Daoy (cell line): ENCODE results near the gene RAD51B. TPM values are rescaled to one million over a fixed set of nuclear protein-coding genes. Genes with fewer than 3 reads are reported as not detected.
"Not testable (repeated sequence)": the region's sequence is repeated elsewhere in the genome, so short reads cannot be mapped to it uniquely, and the experiment has no call there.

Experiments used
- DNase-seq: peaks from one replicate; pipeline ENCODE4 v3.0.0-alpha.2; 2015; ENCODE audit warnings: low read depth
- total RNA-seq: library from RNA; depleted of rRNA; stranded (reverse); fragments of >200 nt; shearing (Covaris generic); gene quantifications from 2 replicates; pipeline ENCODE4 v1.2.3, GENCODE V29; 2014

The RAD51B gene
- total RNA-seq, 1 experiment from 2014 or later, result 15.8 TPM

DNA sequence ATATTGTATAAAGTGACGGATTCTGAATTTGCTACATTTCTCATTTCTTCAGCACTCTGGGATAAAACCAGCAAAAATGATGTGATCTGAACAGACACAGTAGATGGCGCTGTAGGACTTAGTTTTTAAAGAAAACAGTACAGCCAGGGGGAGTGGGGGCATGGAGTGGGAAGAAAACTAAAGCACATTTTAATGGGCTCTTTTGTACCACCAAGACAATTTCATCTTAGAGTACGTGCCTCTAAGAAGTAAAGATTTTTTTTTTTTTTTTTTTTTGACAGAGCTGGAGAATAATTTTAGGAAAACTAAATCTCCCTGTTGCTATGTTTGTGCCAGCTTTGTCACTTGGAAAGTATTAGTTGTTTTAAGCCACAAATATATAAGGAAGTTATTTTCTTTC is 124.4 kb downstream of the RAD51B start:
- peak; percentile 89 for DNase-seq

DNA sequence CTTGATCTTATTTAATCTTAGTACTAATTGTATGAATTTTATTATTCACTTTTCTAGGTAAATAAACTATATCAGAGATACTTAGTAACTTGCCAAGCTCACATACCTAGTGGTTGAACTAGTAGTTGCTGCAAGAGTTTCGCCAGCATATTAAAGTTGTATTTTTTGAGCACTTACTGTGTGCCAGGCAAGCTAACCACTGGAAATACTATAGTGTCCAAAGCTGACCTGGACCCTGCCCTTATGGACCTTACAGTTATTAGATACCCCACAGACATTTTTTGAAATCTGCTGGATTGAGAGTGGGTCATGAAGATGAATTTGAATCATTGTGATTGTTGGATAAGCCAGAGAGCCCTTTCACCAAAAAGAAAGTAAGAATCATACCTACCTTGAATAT is 125.0 kb downstream of the RAD51B start:
- no peak for DNase-seq

DNA sequence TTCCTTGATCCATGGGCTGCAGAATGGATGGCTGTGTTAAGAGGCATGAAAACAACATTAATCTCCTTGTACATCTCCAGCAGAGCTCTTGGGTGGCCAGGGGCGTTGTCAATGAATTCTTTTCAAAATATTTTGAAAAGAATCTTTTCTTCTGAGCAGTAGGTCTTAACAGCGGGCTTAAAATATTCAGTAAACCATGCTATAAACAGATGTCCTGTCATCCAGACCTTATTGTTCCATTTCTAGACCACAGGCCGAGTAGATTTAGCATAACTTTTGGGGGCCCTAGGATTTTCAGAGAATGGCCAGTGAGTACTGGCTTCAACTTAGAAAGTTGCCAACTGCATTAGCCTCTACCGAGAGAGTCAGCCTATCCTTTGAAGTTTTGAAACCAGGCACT is 130.2 kb downstream of the RAD51B start:
- DNase-seq, result no peak

DNA sequence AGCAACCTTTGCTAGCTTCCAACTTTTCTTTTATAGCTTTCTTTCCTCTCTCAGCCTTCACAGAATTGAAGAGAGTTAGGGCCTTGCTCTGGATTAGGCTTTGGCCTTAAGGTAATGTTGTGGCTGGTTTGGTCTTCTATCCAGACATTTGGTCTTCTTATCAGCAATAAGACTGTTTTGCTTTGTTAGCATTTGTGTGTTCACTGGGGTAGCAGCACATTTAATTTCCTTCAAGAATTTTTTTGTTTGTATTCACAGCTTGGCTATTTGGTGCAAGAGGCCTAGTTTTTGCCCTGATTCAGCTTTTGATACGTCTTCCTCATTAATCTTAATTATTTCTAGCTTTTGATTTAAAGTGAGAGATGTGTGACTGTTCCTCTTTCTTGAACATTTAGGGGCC is 130.8 kb downstream of the RAD51B start:
- no peak for DNase-seq

DNA sequence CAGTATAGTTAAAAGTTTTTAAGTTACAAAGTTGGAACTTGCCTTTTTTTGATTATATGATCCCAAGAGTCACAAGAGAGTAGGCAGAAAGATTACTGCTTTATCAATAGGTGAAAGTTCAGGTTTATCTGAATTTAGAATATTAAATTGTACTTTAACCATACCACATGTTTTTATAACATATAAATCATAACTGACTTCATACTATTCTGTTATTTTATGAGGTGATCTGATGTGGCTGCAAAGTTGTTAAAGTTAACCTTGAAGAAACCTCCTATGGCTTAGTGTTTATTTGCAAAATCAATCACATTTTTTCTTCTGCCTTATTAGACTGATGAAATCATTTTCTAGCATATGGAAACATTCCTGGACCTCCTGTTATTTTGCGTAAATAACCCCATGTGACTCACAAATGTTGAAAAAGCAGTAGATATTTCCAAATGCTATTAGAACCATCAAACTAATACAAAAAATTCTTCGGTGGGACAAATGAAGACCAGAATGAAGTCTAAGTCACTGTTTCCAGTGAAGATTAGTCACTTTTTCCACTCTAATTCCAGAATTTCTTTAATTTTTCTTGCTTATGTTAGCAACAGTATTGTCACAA is 132.1 kb downstream of the RAD51B start:
- no peak for DNase-seq

DNA sequence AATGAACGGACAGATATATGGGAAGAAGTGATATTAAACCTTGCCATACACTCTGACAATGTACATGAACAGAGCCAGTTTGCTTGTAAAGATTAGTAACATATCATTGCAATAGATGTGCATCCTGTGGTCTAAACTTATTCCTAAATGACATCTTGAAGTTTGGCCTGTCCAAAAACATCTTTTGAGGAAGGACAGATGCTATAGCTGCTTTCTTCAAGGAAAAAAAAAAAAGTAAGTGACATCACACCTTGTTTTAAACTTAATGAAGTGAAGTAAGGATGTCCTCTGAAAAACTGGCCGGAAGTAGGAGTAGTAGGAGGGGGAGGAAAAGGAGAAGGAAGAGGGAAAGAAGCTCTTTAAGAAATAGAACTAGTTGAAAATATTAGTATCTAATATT is 132.8 kb downstream of the RAD51B start:
- no peak for DNase-seq

DNA sequence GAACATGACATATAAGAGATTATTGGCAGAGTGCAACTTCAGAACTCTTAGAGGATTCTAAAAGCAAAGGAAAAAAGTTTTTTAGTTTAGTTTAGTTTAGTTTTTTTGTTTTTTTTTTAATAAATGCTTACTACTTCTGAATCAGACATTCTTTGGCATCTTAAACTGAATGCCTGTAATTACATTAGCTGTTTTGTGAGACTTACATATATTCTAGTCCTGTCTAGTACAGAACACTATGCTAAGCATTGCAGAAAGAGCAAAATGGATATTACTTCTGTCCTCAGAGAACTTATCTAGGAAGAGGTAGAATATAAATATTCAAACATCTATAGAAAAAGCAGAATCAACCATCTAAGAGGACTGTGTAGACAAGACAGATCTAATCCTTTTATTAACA is 133.2 kb downstream of the RAD51B start:
- no peak for DNase-seq

DNA sequence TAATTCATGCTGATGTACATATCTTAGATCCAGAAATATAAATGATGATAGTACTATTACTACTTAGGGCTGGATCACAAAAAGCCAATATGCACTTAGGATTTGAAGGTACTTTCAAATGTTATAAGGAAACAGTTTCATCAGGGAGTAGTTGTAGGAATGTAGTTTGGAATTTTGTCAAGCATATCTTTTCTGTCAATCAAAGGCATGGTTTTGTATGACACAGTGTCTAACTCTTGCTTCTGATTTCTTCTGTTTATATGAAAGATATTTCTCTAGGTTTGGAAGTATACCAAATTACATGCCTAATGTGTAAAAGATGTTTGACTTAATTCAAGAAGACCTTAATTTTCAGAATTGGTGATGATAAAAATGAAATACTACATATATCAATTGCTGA is 135.7 kb downstream of the RAD51B start:
- no peak for DNase-seq

DNA sequence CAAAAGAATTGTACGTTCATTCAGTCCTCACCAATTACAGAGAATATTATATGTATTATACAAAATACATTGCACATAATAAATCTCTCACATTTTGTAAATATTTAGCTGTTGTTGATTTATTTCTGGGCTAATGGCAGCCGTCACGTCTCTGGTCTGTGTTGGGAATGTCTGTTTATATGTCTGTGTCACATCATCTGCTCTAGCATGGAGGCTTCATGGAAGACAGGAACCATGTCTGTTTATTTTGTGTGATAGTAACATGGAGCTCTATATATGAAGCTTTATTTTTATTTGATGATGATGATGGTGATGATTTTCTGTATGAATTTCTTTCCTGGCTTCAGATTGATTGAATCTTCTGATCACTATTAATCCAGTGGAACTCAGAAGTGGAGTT is 138.4 kb downstream of the RAD51B start:
- no peak for DNase-seq

DNA sequence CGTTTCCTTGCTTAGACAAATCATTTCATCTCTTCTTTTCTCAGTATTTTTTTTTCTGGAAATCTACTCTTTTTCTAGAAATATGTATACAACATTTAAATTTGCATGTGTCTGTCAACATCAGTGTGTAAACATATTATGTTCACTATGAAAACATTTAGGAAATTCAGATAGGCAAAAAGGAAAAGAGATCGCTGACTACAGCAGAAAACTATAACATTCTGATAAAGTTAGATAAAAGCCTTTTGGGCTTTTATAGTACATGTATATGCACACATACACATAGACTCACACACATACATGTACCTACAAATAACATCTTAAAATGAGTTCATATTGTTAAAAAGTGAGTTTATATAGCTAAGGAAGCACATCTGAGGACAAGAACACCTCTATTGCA is 142.1 kb downstream of the RAD51B start:
- DNase-seq, result no peak

DNA sequence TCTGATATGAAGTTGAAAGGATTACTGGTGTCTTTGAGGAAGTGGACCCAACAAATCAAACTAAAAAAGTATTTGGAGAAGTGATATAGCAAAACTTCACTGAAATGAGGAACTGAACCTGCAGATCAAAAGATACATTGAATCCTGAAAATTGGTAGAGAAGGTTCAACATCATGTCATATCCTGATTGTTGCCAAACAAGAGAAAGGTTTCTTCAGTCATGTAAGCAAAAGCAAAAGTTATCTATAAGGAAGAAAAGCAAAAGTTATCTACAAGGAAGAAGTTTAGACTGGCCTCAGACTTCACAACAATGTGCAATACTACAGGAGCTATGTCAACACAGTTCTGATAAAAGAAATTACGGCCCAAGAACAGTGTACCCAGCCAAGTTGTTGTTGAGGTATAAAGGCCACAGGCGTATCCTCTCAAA is 142.7 kb downstream of the RAD51B start:
- no peak for DNase-seq

DNA sequence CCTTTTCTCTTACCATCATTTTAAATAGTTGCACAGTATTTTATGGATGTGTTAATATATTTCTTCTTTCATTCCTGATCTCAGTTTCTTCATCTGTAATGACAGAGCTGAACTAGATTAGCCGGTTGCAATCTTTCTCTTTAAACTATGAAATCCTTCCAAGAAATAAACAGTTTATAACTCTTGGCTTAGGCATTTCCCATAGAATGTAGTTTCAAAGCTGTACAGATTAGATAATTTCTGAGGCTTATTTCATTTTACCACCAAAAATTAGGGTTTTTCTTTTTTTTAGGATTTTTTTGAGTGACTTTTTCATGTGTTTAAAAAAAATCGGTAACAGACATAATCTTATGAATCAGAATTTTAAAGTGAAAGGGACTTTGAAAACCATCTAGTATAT is 144.0 kb downstream of the RAD51B start:
- DNase-seq, result no peak

DNA sequence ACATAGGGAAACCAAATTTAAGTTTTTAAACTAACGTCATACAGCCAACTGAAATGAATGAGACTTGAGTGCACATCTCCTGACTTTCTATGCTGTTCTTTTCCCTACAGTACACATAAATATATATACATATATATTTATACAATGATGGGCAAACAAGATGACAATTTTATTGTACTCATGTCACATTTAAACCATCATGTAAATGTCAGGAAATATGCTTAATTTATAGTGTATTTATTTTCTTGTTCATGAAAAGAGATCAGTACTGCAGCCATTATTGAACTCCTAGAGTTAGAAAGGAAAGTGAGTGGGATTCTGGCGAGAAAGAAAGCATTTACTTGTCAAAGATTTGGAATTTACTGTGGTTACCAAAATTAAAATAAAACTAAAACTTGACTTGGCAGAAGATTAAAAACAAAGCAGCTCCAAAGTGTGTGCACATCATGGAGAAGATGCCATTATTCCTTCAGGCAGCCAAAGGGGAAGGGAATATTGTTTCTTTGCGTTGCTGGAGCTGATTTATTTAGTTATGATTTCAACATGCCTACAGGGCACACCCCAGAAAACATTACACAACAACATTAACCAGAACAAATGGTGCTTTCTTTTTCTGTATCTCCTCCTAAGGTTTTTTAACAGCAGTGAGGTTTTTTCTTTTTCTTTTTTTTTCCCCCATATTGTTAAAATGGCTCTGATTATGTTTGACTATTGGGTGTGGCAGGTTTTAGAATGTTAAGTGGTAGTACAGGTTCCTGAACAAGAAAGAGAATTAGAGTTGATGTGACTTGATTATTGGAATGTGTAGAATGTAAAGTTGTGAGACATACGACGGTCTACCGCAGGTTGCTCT is 144.6 kb downstream of the RAD51B start:
- no peak for DNase-seq

DNA sequence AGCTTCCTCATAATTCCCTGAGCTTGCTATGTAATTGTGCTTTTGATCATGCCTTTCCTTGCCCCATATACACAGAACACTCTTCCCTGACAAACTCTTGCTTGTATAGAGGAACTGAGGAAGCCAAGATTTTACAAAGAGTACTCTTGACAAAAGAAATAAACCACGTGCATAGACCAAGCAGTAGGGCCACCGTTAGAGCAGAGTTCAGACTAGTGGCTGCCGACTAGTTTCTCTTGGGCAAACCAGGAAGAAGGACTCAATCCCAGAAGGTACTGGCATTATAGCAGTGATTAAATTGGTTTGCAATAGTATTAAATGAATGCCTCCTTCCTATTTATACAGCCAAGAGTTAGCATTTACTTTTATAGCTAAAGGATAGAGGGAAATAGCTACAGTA is 146.1 kb downstream of the RAD51B start:
- no peak for DNase-seq

DNA sequence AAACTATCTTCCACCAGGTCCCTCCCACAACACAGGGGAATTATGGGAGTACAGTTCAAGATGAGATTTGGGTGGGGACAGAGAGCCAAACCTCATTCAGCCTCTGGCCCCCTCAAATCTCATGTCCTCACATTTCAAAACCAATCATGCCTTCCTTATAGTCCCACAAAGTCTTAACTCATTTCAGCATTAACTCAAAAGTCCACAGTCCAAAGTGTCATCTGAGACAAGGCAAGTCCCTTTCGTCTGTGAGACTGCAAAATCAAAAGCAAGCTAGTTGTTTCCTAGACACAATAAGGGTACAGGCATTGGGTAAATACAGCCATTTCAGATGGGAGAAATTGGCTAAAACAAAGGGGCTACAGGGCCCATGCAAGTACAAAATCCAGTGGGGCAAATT is 147.6 kb downstream of the RAD51B start:
- DNase-seq, result no peak

DNA sequence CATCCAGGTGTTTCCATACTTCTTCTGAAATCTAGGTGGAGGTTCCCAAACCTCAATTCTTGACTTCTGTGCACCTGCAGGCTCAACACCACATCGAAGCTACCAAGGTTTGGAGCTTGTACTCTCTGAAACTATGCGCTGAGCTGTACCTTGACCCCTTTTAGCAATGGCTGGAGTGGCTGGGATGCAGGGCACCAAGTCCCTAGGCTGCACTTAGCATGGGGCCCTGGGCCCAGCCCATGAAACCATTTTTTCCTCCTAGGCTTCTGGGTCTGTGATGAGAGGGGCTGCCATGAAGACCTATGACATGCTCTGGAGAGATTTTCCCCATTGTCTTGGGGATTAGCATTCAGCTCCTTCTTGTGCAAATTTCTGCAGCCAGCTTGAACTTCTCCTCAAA is 148.4 kb downstream of the RAD51B start:
- not testable (repeated sequence) for DNase-seq

DNA sequence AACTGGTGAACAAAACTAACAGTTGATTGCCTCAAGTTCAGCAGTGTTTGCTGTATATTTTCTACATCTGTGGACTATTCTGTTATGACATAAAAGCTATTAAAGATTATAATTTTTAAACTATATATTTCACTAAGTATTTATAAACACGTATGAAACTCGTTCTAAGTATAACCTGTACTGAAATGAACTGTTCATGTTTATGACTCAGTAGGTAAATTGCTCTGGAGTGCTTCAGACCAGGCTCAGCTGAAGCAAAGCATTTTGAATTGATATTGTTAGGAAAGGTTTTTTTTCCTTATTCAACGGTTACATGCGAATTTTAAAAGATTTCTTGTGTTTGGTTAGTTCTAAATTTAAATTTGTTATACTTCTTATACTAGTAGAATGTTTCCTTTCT is 151.3 kb downstream of the RAD51B start:
- DNase-seq, result peak; percentile 11

DNA sequence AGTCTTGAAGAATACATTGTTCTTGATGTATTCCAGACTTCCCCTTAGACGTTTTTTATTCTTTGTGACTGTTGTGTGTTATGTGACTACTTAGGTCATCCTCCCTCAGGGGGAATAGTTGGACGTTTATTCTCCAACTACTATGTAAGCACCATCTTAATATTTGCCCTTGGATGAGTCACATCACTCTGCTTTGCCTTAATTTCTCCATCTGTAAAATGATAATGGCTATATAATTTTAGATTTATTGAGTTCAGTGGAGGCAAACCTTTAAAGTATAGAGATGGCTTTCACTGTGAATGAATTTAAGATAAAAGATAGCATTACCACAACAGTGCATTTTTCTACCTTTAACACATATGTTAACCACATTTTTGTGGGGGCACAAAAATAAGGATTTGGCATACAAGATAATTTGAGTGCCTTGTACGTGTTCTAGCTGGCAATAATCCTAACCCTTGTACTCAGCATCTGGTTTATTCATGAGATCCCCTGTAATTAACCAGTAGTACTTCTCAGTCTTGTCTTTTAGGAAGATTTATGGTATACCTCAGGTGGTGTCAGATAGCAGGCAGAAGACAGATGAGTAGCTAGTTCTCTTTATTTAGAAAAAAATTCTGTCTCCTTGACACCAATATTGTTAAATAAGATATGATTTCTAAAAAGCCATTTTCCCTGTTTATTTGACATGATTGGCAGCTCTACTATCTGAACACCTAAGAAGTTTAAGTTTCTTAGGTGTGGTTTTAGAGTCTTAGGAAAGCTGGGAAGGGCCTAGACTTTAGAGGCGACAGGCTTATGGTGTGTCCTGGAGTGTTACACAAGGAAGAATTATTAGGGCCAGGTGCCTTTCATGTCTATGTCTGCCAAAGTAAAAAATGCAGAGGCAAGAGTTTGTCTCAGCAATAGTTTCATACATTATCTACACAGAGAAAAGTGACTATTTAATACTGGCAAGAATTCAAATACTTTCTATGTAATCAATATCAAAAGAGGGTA is 152.3 kb downstream of the RAD51B start:
- DNase-seq, result peak; percentile 65

DNA sequence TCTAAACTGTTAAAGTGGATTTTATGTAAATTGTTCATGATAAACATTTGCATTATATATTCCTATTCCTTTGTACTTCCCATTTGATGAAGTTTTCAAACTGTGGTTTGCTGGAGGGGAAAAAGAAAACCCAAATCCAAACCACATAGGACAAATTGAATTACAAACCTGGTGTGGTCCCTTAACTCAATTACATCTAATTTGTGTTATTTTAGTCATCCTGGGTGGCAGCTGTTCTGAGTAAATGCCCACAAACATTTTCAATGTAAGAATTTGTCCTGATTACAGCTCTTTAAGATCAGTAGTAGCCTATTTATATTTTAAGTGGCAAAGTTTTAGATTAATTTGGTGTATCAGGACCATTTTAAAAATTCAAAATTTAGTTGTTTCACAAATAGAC is 153.9 kb downstream of the RAD51B start:
- peak; percentile 19 for DNase-seq

DNA sequence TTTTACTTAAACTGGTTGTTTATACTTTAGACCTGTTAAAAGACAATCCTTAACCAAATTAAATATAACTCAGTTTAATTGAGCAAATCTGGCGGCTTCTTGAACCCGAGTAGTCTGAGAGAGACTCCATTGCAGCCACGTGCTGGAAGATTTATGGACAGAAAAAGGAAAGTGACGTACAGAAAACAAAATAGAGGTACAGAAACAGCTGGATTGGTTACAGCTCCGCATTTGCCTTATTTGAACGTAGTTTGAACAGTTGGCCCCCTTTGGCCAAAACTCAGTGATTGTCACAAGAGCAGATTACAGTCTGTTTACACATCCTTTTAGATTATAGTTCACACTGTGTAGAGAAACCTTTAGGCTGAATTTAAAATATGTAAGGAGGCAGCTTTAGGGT is 155.9 kb downstream of the RAD51B start:
- DNase-seq, result no peak

DNA sequence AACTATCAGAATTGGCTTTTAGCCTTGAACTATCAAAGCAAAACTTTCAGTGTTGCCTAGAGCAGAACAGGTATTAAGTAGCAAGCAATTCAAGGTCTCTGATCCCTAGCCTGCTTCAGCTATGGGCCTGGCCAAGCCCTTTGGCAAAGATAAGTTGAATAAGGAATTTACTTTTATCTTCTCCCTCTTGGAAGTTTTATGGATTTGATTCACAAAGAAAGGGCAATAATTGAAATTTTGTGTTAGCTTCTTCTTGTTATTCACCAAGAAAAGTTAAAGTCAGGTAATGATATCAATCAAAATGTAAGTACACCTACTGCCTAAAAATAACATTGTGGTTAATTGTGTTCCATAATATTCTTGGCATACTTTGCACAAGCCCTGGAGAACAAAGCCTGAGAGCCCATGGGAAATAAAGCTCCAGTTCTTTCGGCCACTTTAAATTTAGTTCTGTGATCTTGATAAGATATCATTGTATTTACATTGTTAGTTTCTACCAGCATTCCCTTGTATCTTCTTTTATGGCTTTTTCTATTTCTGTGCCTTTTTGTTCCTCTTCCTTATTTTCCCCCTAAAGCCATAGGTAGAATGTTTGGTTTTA is 158.0 kb downstream of the RAD51B start:
- DNase-seq, result no peak

DNA sequence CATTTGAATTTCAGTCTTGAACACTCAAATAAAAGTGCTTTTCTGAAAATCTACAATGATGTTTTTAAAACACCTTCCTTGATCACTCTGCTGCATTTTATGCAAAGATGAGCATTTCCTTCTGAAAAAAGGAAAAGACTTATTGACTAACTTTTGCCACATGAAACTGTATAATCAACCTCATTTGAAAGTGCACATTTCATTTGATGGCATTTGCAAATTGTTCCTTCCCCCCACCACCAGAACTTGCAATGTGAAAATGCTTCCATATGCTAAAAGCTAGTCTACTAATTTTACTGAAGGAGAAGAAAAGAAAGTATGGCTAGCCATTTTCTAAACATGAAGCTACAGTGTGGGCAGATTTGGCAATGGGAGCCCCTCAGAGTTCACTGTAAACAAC is 159.2 kb downstream of the RAD51B start:
- no peak for DNase-seq
